Suprapubic skin (tissue), 4 donors: ENCODE data around the gene DNAH14. TPM values are rescaled to one million over a fixed set of nuclear protein-coding genes. Genes with fewer than 3 reads are reported as not detected.
"Not testable (repeated sequence)": the region's sequence is repeated elsewhere in the genome, so short reads cannot be mapped to it uniquely, and the experiment has no call there.

ENCODE experiments used
- DNase-seq, 2 donors: peaks; one replicate each; pipeline ENCODE4 v3.0.0-alpha.2; 2019; ENCODE audit warnings: low spot score in 2 of 2
- H3K27ac ChIP-seq: fragments of 200-600 bp; sonication (generic); one replicate; pipeline ENCODE4 v1.5.1; 2019
- H3K27me3 ChIP-seq: fragments of 200-600 bp; sonication (generic); one replicate; pipeline ENCODE4 v1.5.1; 2019
- H3K36me3 ChIP-seq: fragments of 200-600 bp; sonication (generic); one replicate; pipeline ENCODE4 v1.5.1; 2019
- H3K4me1 ChIP-seq: fragments of 200-600 bp; sonication (generic); one replicate; pipeline ENCODE4 v1.5.1; 2019
- H3K4me3 ChIP-seq: fragments of 200-600 bp; sonication (generic); one replicate; pipeline ENCODE4 v1.5.1; 2019; ENCODE audit warnings: mild to moderate bottlenecking
- H3K9me3 ChIP-seq: fragments of 200-600 bp; sonication (generic); one replicate; pipeline ENCODE4 v1.5.1; 2019
- EP300 ChIP-seq: sonication (generic); formaldehyde crosslinking; IDR thresholded peaks from one replicate; pipeline ENCODE4 v1.6.1; 2017; ENCODE audit warnings: antibody characterized with exemption
- POLR2A ChIP-seq, 2 donors: fragments of 450-650 bp; IDR thresholded peaks; one replicate each; pipeline ENCODE4 v1.6.1; 2017; ENCODE audit warnings: antibody characterized with exemption in 2 of 2, mild to moderate bottlenecking in 2 of 2, moderate library complexity in 2 of 2
- POLR2AphosphoS5 ChIP-seq, 3 donors: sonication (generic); formaldehyde crosslinking; IDR thresholded peaks; one replicate each; pipeline ENCODE4 v1.6.1; 2017; ENCODE audit warnings: antibody characterized with exemption in 3 of 3
- WGBS: methylation state at CpG from one replicate; pipeline ENCODE4 v1.1.5; 2018; 5-methylcytosine and 5-hydroxymethylcytosine counted together
- total RNA-seq, 4 donors: library from RNA; depleted of rRNA; stranded (reverse); fragments of >200 nt; gene quantifications; one replicate each; pipeline ENCODE4 v1.1.0, GENCODE V29; 2016
- TF ChIP-seq, protein P1 (sequence below), 2 donors: fragments of 200-600 bp in 1 of 2; fragments of 450-650 bp in 1 of 2; sonication (generic) in 1 of 2; IDR thresholded peaks; one replicate each; pipeline ENCODE4 v1.5.1; 2016 to 2019; ENCODE audit warnings: antibody characterized with exemption in 2 of 2, mild to moderate bottlenecking in 1 of 2, moderate library complexity in 1 of 2

The DNAH14 gene
- total RNA-seq, 4 donors from 2014 or later: 4.2 to 6.2 (median 5.4) TPM

DNA sequence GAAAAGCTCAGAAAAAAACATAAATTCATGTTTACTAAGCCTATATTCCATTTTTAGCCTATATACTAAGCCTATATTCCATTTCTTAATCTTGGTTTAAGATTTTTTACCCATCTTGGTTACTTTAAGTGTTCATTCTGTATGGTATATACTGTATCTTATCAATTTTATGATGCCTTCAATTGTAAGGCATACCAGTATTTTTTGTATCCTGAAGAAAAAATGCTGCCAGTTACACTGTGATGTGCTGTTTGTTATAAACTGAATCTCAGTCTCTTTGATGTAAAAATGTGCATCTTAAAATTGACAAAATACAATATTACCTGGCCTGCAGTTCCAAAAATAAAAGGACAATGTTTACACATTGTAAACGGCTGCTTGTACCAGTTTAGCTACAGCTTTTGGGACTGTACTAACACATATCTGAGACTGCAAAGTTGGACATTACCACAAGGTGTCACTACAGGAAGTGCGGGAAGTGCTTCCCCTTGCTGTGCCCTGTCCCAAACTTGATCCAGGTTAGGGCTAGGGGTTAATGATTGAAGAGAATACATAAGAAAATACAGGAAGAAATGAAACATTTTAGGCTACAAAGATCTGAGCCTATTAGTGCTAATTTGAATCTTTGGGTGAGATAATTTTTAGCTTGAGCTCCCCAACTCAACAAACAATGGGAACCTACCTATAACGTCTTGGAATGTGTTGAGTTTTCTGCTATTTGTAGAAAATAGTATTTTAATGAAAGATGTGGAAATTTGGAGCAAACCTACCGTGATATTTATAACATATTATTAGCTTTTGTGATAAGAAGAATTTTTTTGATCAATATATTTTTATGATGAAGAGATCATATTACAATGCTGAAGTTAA lies 389.5 kb downstream of the DNAH14 start:
- 37% methylated on average over 4 of the region's 4 CpGs for WGBS
- no peaks in the 10 kb centered on the region for H3K9me3 ChIP-seq
- no peak overlapping the region for H3K4me3 ChIP-seq
- H3K27me3 ChIP-seq: no peaks in the 10 kb centered on the region
- H3K27ac ChIP-seq: no peak overlapping the region
- TF ChIP-seq EP300 (no peak), POLR2A (IDR thresholded peaks at IDR 0.05) (no peak), POLR2AphosphoS5 (IDR thresholded peaks at IDR 0.05) (no peak)
- TF ChIP-seq, protein P1, sequence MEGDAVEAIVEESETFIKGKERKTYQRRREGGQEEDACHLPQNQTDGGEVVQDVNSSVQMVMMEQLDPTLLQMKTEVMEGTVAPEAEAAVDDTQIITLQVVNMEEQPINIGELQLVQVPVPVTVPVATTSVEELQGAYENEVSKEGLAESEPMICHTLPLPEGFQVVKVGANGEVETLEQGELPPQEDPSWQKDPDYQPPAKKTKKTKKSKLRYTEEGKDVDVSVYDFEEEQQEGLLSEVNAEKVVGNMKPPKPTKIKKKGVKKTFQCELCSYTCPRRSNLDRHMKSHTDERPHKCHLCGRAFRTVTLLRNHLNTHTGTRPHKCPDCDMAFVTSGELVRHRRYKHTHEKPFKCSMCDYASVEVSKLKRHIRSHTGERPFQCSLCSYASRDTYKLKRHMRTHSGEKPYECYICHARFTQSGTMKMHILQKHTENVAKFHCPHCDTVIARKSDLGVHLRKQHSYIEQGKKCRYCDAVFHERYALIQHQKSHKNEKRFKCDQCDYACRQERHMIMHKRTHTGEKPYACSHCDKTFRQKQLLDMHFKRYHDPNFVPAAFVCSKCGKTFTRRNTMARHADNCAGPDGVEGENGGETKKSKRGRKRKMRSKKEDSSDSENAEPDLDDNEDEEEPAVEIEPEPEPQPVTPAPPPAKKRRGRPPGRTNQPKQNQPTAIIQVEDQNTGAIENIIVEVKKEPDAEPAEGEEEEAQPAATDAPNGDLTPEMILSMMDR (IDR thresholded peaks at IDR 0.05): peak; percentile 28 to 68
- no peaks in the 10 kb centered on the region for H3K36me3 ChIP-seq
- no peak for DNase-seq
- no peaks in the 10 kb centered on the region for H3K4me1 ChIP-seq

DNA sequence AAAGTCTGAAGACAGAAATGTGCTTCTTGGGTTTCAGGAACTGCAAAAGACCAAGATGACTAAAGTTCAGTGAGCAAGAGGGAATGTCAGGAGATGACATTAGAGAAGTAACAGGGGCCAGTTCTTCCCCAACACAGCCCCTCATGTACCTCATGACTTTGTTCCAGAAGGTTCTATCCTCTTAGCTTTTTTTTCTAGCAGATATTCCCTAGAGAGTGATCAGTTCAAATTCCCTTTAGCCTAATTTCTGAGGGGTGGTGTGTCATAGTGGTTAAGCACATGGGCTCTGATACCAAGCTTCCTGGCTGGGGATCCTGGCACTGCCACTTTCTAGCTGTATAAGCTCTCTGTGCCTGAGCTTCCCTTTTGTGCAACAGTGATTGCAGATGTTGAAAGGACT lies 390.4 kb downstream of the DNAH14 start:
- no peaks in the 10 kb centered on the region for H3K4me1 ChIP-seq
- no peak overlapping the region for H3K4me3 ChIP-seq
- no peaks in the 10 kb centered on the region for H3K36me3 ChIP-seq
- H3K27ac ChIP-seq: no peak overlapping the region
- no peak for DNase-seq
- no peaks in the 10 kb centered on the region for H3K27me3 ChIP-seq
- no peaks in the 10 kb centered on the region for H3K9me3 ChIP-seq
- TF ChIP-seq EP300 (no peak), POLR2AphosphoS5 (IDR thresholded peaks at IDR 0.05) (no peak), POLR2A (IDR thresholded peaks at IDR 0.05) (no peak)
- TF ChIP-seq, protein P1 (IDR thresholded peaks at IDR 0.05): no peak

DNA sequence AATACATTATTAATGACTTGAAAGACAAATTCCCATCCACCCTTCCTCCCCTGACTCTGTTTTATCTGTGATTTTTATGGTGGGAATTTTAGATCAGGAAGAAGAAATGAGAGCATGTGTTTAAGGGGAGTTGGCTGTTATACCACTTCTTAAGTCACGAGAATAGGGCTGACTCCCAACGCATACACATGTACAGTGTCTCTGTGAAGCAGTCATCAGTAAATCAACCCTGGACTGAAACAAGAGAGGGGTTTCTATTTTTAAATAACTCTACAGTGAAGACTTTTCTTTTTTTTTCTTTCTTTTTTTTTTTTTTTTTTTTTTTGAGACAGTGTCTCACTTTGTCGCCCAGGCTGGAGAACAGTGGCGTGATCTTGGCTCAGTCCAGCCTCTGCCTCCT lies 392.3 kb downstream of the DNAH14 start:
- 85% methylated on average over 4 of the region's 4 CpGs for WGBS
- H3K36me3 ChIP-seq: no peaks in the 10 kb centered on the region
- H3K27me3 ChIP-seq: no peaks in the 10 kb centered on the region
- no peak for DNase-seq
- TF ChIP-seq EP300 (no peak), POLR2AphosphoS5 (IDR thresholded peaks at IDR 0.05) (no peak), POLR2A (IDR thresholded peaks at IDR 0.05) (no peak)
- TF ChIP-seq, protein P1 (IDR thresholded peaks at IDR 0.05): no peak
- no peaks in the 10 kb centered on the region for H3K4me1 ChIP-seq
- no peak overlapping the region for H3K27ac ChIP-seq
- H3K9me3 ChIP-seq: no peaks in the 10 kb centered on the region
- H3K4me3 ChIP-seq: no peak overlapping the region

DNA sequence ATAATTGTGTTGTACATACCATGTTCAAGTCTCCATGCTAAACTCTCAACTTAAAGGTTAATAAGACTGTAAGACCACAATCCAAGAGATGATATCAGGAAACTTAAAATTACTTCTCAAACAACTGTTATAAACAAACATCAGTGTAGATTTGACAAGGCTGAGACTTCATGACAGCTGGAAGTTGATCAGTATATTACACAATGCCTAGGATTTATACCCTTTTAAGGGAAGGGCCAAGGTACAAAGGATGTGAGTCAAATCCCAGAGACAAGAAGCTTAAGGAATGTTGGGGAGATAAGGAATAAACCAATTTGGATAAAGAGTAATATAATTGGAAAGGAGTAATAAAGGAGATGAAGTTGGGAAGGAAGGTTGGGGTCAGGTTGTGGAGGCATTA lies 399.6 kb downstream of the DNAH14 start:
- no peaks in the 10 kb centered on the region for H3K27me3 ChIP-seq
- no peak overlapping the region for H3K27ac ChIP-seq
- no peak overlapping the region for H3K4me3 ChIP-seq
- no peak for DNase-seq
- no peaks in the 10 kb centered on the region for H3K9me3 ChIP-seq
- no peaks in the 10 kb centered on the region for H3K36me3 ChIP-seq
- H3K4me1 ChIP-seq: no peaks in the 10 kb centered on the region
- TF ChIP-seq EP300: no peak
- TF ChIP-seq, protein P1 (IDR thresholded peaks at IDR 0.05): no peak
- TF ChIP-seq POLR2A (IDR thresholded peaks at IDR 0.05): no peak
- no peak for TF ChIP-seq POLR2AphosphoS5 (IDR thresholded peaks at IDR 0.05)

DNA sequence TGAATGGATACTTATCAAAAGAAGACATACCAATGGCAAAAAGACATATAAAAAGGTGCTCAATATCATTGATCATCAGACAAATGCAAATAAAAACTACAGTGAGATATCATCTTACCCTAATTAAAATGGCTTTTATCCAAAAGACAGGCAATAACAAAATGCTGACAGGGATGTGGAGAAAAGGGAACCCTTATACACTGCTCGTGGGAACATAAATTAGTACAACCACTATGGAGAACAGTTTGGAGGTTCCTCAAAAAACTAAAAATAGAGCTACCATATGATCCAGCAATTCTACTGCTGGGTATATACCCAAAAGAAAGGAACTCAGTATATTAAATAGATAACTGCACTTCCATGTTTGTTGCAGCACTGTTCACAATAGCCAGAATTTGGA lies 400.5 kb downstream of the DNAH14 start:
- H3K36me3 ChIP-seq, H3K4me3 ChIP-seq, H3K4me1 ChIP-seq, DNase-seq, H3K27me3 ChIP-seq, H3K9me3 ChIP-seq, H3K27ac ChIP-seq: not testable (repeated sequence)
- WGBS: 50% methylated on average over 1 of the region's 1 CpG
